ENCODE data around the gene PMM2.

- TF ChIP-seq CTCF (IDR thresholded peaks at IDR 0.05) (no peak), EP300 (IDR thresholded peaks at IDR 0.05; ENCODE audit: low read depth) (no peak), POLR2AphosphoS5 (IDR thresholded peaks at IDR 0.05) (no peak)
Observed at GRCh38 chr16:8882725-8883377, 85.2 kb downstream of the PMM2 start.

Data from transverse colon (tissue), 4 donors.